ENCODE measurements around the gene NRTN.

Gene NRTN

DNA sequence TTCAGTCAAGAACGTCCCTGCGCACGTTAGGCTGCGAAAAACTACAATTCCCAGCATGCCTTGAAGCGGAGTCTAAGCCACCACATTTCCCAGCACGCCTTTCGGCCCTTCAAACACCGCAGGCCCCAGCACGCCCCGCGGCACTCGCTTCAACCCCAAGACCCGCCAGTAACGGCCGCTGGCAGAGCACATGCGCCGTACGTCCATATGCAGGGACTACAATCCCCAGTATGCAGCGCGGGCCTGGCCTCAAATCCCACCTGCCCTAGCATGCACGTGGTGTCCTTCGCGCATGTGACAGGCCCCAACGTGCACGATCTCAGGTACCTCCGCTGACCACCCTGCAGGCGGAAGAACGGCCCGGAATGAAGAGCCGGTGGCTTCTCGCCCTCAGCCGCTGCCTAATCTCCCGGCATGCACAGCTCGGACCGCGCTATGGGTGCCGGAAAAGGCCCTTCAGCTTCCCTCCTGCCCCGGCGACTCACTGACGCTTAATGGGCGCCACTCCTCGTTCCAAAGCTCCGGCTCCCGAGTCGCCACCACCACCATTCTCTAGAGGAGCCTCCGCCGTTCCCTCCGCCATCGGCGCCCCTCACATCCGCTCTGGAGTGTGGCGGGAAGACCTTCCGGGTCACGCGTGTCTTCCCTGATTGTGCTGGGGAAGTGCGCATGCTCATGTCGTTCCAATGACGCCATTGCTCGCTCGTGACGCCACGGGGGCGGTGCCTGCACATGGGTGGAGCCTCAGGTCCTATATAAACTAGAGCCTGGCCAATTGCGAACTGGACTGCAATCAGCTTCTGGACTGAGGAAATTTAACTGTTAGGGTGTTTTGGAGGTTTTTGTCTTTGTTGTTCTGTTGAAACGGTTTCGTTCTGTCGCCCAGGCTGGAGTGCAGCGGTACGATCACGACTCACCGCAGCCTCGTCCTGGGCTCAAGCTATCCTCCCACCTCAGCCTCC, 14.0 kb upstream of the NRTN start, which contains the start of gene DUS3L:
DUS3L (minus strand) TSS at position 605 of the 962 bp plus-strand sequence; CDS start at position 583, 22 bp downstream.
- peak; percentile 99 for DNase-seq

DNA sequence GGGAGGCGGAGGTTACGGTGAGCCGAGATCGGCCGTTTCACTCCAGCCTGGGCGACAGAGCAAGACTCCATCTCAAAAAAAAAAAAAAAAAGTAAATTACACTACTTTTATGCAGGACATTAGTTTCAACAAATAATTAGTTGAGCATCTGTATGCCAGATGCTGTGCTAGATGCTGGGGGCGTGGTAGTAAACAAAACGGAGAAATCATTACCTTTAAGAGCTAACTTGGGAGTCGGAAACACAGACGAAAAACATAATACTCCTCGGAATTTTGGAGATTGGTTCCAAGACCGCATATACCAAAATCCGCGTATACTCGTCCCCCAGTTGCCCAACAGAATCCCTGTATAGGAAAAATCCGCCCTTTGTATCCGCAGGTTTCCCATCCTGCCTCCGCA, 12.6 kb upstream of the NRTN start:
- DNase-seq, result no peak

DNA sequence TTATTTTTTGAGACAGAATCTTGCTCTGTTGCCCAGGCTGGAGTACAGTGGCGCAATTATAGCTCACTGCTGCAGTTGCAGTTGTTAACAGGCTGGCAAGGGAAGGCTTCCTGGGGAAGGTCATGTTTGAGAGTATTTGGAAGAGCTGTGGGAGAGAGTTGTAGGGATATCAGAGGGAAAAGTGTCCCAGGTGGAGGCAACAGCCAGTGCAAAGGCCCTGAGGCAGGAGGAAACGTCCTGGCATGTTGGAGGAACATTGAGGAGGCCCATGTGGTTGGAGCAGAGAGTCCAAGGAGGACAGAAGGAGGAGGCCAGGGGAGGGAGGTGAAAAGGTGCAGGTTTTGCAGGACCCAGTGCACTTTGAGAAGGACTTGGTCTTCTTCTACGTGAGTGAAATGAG, 11.7 kb upstream of the NRTN start:
- no peak for DNase-seq

DNA sequence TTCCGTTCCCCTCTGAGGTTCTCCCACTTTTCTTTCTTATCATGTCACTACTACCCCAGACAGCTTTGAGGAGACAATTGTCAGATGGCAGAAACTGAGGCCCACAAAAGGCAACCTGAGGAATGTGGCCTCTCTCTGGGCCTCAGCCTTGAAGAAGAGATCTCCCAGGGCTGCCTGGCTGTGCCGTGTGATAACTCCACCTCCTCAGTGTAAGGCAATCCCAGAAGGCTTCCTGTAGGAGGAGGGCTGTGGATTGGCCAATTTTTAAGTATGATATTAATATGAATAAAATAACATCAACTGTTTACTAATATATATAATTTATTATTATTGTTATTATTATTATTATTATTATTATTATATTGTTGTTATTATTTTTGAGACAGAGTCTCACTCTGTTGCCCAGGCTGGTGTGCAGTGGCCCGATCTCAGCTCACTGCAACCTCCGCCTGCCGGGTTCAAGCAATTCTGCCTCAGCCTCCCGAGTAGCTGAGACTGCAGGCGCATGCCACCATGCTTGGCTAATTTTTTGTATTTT, 9.4 kb upstream of the NRTN start:
- no peak for DNase-seq

DNA sequence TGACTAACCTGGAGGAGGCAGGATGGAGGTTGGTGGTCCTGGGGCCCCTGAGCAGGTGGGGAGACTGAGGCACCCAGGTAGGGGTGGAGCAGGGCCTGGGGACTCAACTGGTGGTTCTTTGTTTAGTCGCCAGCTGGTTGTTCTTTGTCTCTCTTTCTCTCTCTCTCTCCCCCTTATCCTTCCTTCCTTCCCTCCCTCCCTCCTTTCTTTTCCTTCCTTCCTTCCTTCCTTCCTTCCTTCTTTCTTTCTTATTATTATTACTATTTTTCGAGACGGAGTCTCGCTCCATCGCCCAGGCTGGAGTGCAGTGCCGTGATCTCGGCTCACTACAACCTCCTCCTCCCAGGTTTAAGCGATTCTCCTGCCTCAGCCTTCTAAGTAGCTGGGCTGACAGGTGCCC, 6.6 kb upstream of the NRTN start:
- no peak for DNase-seq

DNA sequence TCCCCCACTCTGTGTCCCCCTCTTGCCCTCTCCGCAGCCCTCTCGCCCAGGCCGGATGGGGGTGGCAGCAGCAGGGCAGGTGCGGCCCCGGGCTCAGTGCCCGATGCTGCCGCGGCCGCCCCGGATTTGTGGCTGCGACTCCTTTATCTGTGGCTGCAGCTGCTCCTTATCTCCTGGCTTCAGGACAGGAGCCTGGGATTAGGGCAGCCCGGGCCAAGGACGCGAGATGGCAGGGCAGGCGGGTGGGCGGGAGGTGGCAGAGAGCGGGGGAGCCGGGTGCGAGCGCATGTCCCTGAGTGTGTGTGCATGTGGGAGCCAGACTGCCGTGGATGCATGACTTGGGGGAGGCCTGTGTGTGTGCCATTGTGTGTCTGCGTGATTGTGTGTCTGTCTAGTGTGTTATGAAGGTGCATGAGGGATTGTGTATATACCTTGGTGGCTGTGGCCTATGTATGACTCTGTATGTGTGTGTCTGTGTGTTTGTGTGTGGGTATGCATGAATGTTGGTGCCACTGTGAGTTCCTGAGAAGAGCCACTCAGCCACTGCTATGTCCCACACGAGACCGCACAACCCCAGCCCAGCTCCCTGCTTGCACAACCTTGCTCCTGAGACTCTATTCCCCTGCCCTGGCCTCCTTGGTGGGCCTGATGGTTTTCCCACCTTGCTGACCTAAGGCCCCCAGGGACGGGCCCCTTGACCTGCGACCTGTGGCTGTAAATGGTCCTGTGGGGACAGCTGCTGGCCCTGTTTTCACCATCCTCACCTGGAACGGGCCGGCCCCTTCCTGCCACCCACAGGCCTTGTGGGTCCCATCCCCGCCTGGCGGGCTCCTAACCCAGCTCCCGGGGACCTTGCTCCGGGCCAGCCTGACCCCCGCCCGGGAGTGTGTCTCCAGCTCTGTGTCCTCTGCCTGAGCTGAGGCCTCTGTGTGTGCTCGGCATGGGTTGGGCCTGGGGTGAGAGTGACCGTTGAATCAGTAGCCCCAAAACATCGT, 5.3 kb upstream of the NRTN start:
- no peak for DNase-seq

DNA sequence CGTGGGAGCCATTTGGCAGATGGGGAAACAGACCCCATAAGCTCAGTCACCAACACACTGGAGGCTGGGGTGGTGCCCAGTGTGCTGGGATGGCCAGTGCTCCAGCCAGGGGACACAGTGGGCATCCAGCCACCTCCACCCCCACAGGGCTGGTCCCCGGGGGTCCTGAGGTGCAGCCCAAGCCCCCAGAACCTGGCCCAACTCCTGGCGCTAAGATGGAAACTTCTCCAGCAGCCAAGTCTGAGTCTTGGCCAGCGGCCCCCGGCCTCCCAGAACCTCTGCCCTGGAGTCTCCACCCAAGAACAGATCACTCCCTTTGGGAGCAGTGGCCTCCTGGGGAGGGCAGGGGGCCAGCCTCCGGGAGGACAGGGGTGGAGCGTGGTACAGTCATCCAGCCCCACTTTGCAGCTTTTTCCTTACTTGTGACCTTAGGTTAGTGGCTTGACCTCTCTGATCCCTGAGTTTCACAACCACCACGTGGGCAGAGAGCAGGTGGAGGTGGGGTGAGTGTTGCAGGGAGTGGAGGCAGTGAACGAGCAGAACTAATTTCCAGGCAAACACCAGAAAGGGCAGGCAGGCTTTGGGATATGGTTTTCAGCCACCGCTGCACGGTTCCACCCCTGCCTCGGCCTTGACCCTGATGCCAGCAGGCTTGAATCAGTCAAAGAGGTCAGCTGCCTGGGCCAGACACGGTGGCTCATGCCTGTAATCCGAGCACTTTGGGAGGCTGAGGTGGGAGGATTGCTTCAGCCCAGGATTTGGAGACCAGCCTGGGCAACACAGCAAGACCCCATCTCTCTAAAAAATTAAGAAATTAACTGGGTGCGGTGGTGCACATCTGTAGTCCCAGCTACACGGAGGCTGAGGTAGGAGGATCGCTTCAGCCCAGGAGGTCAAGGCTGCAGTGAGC, 4.3 kb upstream of the NRTN start:
- DNase-seq, result no peak

DNA sequence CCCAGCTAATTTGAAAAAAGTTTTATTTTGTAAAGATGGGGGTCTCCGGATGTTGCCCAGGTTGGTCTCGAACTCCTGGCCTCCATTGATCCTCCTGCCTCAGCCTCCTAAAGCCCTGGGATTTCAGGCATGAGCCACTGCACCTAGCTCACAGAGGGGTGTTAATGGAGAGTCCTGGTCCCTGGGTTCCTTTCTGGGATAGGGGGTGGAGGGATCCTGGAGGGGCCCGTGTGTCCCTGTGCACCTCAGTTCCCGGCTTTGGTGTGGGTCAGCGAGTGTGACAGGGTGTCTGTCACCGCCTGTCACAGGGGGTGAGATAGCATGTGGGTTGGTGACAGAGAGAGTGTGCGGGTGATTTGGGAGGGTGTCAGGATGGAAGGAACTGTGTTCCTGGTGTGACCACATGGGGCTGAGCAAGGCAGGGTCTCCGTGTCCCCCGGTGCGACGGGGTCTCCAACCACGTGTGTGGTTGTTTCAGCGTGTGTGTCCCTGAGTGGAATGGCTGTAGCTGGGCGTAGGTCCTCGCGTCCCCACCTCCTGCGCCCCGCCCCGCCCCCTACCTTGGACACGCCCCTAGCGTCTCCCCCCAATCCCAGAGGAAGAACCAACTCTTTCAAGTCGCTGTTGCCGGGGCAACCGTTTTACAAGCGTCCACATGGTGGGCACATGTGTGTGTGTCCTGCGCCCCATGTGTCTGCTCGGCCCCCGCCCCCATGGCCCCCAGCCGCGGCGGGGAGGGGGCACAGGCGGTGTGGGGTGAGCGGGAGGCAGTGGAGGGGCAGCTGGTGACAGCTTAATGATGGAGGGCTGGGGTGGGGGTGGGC, 2.9 kb upstream of the NRTN start:
- peak; percentile 92 for DNase-seq

DNA sequence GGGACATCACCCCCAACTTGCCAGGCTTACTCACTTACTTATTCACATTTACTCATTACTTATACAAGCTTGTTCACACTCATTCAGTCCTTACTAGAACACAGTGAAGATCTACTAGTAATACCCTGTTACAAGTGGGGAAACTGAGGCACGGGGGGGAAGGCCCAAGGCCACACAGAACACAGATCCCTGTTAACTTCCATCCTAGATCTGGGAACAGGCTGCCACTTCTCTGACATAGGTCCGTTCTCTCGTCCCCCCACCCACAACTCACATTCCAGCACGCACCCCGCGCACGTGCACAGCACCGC, 1.5 kb upstream of the NRTN start:
- no peak for DNase-seq

DNA sequence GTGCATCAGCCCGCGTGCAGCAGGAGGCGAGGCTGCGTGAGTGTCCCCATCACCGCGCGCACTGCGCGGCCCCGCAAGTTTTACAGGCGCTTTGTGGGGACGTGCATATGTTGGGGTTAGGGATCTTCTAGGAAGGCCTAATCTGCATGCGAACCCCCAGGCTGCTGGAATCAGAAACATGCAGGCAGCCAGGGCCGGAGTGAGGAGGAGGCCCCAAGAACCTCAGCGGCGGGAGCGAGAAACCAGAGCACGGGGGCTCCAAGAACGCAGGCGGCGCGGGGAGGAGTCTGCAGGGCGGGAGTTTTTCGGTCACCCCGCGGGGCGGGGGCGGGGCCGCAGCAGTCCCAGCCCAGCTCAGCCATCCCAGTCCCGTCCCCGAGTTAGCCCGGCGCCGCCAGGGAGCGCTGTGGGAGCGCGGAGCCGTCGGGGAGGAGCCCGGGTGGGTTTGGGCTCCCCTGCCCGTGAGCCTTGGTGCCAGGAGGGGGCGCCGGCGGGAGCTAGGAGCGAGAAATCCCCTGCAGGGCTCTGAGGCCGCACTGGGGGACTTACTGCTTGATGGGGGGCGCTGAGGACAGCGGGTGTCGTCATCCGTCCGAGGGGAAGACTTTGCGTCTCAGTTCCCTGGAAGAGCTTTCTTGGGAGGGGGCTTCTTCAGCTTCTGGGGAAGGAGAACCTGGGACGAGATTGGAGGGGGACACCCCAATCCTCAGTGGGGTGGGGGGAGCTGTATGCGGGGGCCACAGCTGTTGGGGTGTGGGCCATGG, 933 bp upstream of the NRTN start:
- DNase-seq, result peak; percentile 97

DNA sequence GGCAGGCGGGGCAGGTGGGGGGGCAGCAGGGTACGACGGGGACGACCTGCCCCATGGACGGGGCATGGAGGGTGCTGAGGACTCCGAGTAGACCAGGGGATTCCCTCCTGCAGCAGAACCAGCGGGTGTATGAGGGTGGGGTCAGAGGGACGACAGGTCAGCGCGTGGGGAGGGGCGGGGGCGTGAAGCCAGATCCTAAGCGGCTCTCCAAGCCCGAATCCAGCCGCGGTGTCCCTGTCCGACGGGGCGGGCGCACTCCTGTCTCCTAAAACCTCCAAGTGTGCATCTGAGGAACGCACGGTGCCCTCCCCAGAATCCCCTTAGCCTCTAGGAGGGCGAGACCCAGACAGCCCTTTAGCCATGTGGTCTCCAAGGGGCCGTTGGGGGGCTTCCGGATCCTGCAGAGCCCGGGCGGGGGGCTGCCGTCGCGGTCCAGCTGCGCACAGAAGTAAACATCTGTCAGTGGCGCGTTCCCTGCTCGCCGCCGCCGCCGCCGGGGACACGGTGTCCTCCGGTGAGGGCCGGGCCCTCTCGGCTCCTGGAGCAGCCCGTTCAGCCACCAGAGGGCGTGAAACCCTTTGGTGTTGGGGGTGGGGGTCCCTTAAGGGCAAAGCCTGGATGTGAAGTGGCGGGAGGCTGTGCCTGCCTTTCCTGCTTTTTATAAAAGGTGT, 730 bp downstream of the NRTN start:
- peak; percentile 90 for DNase-seq

DNA sequence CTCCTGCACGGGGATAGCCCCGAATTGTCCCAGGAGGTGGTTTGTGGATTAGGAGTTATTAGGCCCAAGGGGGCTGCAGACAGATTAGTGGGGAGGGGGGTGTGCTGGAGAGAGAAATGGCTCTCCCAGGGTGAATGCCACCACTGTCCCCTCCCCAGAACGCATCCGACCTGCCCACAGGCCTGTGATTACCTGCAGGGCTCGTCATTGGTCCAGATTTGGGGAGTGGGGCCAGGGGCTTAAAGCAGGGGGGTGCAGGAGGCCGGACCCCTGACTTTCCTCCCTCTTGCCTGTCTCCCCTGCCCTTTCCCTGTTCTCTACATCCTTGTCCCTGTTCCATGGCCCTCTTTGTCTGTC, 1.2 kb downstream of the NRTN start:
- no peak for DNase-seq

DNA sequence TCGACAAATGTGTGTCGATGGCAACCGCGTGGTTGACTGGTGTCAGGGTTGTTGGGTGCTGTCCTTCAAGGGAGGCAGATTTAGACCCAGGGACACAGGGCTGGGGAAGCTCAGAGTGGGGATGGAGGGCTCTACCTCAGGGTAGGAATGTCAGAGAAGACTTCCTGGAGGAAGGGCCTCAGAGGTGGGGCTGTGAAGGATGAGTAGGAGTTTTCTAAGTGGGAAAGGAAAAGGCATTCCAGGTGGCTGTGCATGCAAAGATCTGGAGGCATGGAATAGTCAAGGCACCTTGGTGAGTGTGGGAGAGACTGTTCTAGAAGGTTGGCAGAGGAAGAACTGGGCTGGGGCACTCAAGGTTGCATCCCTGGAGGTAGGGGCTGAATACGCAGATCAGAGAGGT, 2.0 kb downstream of the NRTN start:
- no peak for DNase-seq

DNA sequence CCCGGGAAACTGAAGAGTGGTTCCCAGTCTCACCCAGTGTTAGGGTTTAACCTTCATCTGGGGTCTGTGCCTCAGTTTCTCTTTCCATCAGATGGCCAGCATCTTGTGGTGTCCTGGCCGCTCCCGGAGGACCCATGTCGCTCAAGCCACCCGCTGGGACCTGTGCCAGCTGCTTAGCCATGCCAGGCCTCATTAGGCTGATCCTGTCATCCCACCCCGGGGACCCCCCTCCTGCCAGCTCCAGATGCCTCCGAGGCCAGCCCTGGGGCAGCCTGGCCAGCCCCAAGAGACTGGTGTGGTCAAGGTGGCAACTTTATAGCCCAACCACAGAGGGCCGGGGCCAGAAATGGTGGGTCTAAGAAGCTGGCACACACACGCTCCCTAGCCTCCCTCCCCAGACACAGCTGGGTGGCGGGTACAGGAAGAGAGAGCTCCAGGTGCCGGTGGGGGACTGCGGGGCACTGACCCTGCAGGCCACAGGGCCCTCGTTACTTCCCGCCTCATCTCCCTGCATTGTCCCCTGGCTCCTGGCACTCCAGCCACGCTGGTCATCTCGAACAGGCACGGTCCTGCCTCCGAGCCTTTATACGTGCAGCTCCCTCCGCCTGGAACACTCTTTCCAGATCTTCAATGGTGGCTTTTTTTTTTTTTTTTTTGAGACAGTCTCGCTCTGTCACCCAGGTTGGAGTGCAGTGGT, 3.4 kb downstream of the NRTN start:
- no peak for DNase-seq

DNA sequence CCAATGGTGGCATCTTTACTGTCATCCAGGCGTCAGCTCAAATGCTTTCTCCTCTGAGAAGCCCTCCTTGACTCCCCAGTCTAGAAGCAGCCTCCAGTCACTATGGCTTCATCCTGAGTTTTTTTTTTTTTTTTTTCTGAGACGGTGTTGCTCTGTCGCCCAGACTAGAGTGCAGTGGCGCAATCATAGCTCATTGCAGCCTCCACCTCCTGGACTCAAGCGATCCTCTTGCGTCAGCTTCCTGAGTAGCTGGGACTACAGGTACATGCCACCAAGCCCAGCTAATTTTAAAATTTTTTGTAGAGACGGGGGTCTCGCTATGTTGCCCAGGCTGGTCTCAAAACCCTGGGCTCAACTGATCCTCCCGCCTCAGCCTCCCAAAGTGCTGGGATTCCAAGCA, 4.2 kb downstream of the NRTN start:
- DNase-seq, result no peak

DNA sequence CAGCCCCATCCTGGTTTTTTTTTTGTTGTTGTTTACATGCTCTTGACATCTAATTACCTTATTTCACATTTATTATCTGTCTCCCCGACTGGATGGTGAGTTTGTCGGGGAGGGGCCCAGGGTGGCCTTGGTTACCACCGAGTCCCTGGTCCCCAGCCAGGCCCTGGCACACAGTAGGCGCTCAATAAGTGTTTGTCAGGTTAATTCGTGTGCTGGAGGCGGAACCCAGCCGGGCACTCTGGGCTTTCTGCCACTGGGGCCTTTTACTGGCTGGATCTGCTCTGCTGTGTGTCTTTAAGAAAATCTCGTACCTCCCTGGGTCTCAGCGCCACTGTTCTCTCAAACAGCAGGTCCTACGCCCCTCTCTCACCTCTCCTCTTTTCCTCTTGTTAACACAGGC, 4.6 kb downstream of the NRTN start:
- DNase-seq, result no peak

DNA sequence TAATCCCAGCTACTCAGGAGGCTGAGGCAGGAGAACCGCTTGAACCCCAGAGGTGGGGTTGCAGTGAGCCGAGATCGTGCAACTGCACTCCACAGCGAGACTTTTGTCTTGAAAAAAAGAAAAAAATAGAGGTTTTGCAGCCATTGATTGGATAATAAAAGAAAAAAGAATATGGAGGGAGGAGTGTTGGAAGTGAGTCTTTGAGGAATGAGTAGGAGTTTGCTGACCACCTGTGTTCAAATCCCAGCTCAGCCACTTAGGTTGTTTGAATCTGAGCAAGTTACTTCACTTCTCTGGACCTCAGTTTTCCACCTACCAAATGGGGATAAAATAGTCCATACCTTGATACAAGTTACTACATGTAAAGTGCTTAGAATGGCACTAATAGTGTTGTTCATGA, 6.2 kb downstream of the NRTN start:
- DNase-seq, result no peak

DNA sequence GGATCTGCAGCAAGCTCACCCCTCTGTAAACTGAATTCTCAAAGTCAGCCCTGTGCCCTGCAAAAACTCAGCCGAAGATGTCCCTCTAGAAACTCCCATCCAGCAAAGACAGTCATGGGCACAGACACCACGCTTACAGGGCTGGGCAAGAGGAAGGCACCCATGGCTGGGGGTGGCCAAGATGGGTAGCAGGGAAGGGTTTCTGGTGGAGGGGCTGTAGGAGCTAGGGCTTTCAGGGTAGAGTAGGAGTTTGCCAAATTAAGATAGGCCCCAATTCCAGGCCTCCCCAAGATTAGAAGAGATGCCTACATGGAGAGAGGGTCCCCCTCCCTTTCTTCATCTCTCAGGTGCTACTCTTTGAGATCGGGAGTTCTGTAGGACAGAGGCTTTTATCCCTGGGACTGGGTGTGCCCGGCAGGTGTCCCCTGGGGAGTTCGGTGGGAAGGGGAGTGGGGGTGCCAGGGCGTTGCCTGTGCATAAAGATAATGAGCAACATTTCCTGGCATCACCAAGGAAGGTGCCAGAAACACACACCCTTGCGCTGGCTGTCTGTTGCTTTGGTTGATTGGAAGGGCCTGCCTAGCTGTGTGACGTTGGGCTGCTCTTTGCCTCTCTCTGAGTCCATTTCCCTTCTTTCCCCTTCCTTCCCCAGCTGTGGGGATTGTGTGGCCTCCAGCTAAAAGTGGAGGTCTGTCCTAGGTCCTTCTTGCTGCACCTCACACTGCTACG, 9.4 kb downstream of the NRTN start:
- no peak for DNase-seq

DNA sequence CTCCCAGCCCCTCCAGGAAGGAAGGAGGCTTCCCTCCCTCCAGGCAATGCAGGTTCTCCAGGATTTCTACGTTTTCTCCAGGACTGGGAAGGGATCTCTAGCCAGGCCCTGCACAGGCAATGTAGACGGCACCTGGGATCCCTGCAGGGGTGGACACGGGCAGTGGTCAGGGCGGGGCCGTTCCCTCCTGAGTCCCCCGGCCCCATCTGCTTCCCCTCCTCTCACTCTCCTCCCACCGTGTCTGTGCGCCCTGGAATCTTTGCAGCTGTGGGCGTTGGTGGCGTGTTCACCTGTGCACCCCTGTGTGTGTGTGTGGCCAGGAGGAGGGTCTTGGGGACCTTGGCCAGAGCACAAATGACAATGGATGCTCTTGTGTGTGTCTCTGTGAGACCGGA, 10.0 kb downstream of the NRTN start:
- DNase-seq, result no peak
